Central memory CD8-positive, alpha-beta T cell (primary cell): ENCODE data around the gene EFCAB5.
"Not testable (repeated sequence)": the region's sequence is repeated elsewhere in the genome, so short reads cannot be mapped to it uniquely, and the experiment has no call there.

Experiments
- ATAC-seq: fragments of 150-1000 bp; cut with Tn5 transposase; replicated peaks from 2 replicates; pipeline ENCODE4 v1.10.0; 2022; ENCODE audit warnings: mild to moderate bottlenecking, moderate FRiP score, moderate number of reproducible peaks; ENCODE audit not compliant: poor library complexity, severe bottlenecking; ENCODE audit errors: extremely low read depth
- DNase-seq, 2 donors: peaks; one replicate each; pipeline ENCODE4 v3.0.0; 2021; ENCODE audit warnings: low spot score in 2 of 2
- H3K27ac Mint-ChIP-seq: one replicate; pipeline ENCODE4 v1.8.0; 2022; ENCODE audit warnings: low read depth, mild to moderate bottlenecking, moderate library complexity, mixed read lengths
- H3K27me3 Mint-ChIP-seq: one replicate; pipeline ENCODE4 v1.8.0; 2022; ENCODE audit warnings: mixed read lengths
- H3K36me3 Mint-ChIP-seq: one replicate; pipeline ENCODE4 v1.8.0; 2022; ENCODE audit warnings: mild to moderate bottlenecking, moderate library complexity, mixed read lengths; ENCODE audit not compliant: insufficient read depth
- H3K4me1 Mint-ChIP-seq: one replicate; pipeline ENCODE4 v1.8.0; 2022; ENCODE audit warnings: mixed read lengths
- H3K4me3 Mint-ChIP-seq: one replicate; pipeline ENCODE4 v1.8.0; 2022; ENCODE audit warnings: mild to moderate bottlenecking, moderate library complexity, mixed read lengths
- H3K9me3 Mint-ChIP-seq: one replicate; pipeline ENCODE4 v1.8.0; 2022; ENCODE audit warnings: mixed read lengths

The EFCAB5 gene

GRCh38 chr17:30062372-30062771 lies 120.9 kb downstream of the EFCAB5 start:
- Mint-ChIP-seq H3K4me1 (no peaks in the 10 kb centered on the region), H3K27me3 (peaks cover 80% of the 10 kb centered on the region), H3K27ac (no peak overlapping the region), H3K36me3 (no peaks in the 10 kb centered on the region), H3K4me3 (no peak overlapping the region), H3K9me3 (peaks cover 22% of the 10 kb centered on the region)
- no peak for DNase-seq
- no peak for ATAC-seq

DNA sequence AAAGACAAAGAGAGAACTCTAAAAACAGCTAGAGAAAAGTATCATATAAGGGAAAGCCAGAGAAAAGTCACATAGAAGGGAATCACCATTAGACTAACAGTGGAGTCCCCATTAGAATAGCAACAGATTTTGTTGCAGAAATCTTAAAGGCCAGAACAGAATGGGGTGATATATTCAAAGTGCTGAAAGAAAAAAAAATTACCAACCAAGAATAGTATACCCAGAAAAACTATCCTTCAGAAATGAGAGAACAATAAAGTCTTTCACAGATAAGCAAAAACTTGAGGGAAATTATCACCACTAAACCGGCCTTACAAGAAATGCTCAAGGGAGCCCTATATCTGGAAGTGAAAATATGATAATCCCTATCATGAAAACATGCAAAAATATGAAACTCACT lies 123.3 kb downstream of the EFCAB5 start:
- Mint-ChIP-seq H3K9me3 (peaks cover 22% of the 10 kb centered on the region), H3K27ac (no peak overlapping the region), H3K4me3 (no peak overlapping the region), H3K4me1 (no peaks in the 10 kb centered on the region), H3K27me3 (peaks cover 96% of the 10 kb centered on the region), H3K36me3 (no peaks in the 10 kb centered on the region)
- ATAC-seq (no peak), DNase-seq (no peak)

GRCh38 chr17:30068465-30068864 lies 127.0 kb downstream of the EFCAB5 start:
- no peak overlapping the region for H3K4me3 Mint-ChIP-seq
- no peaks in the 10 kb centered on the region for H3K36me3 Mint-ChIP-seq
- H3K27me3 Mint-ChIP-seq: peaks cover 62% of the 10 kb centered on the region
- H3K27ac Mint-ChIP-seq: no peak overlapping the region
- DNase-seq (no peak), ATAC-seq (no peak)
- H3K4me1 Mint-ChIP-seq: no peaks in the 10 kb centered on the region
- peaks cover 22% of the 10 kb centered on the region for H3K9me3 Mint-ChIP-seq

- Mint-ChIP-seq H3K36me3 (no peaks in the 10 kb centered on the region), H3K27me3 (peaks cover 39% of the 10 kb centered on the region), H3K4me1 (no peaks in the 10 kb centered on the region), H3K27ac (no peak overlapping the region), H3K4me3 (no peak overlapping the region), H3K9me3 (no peaks in the 10 kb centered on the region)
- ATAC-seq (no peak), DNase-seq (no peak)
These were observed 132.8 kb downstream of the EFCAB5 start for GRCh38 chr17:30074254-30074653.

DNA sequence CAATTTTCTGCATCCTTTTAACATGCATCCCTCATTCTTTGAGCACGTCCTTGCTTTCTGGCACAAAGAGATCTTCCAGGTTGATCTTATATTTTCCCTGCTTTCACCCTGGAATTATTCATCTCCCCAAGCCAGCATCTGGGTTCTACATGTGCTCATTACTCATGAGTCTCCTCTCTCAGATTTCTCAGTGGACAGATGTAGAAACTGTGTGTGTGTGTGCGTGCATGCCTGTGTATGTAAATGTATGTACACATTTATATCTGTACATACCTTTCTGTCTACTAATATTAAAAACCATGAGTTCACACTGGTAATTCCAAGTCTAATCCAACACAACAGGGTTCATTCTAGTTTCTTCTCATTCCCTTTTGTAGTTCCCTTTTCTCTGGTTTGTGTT lies 133.3 kb downstream of the EFCAB5 start:
- Mint-ChIP-seq H3K27me3 (peaks cover 35% of the 10 kb centered on the region), H3K9me3 (no peaks in the 10 kb centered on the region), H3K36me3 (no peaks in the 10 kb centered on the region), H3K4me1 (no peaks in the 10 kb centered on the region), H3K4me3 (no peak overlapping the region), H3K27ac (no peak overlapping the region)
- no peak for ATAC-seq
- no peak for DNase-seq

GRCh38 chr17:30082773-30083172 lies 141.3 kb downstream of the EFCAB5 start:
- Mint-ChIP-seq H3K27ac (no peak overlapping the region), H3K4me3 (no peak overlapping the region), H3K27me3 (peaks cover 53% of the 10 kb centered on the region), H3K36me3 (no peaks in the 10 kb centered on the region), H3K4me1 (no peaks in the 10 kb centered on the region), H3K9me3 (no peaks in the 10 kb centered on the region)
- DNase-seq (no peak), ATAC-seq (no peak)

DNA sequence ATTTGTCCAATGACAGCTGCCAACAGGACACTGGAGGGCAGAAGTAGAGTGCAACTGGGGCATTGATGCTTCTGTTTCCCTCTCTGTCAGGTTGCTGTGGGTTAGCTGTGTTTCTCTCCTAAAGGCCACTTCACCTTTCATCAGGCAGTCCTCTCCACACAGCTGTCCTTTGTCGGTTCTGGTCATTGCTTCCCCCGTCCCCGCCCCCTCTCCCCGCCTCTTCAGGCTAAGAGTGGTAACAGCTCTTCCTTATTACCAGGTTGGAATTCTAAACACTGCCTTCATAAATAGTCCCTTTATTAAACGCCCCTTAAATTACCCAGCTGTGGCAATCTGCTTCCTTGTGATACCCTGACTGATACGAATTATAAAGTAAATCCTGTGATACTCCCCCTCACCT lies 143.4 kb downstream of the EFCAB5 start:
- Mint-ChIP-seq H3K27ac (no peak overlapping the region), H3K27me3 (peaks cover 60% of the 10 kb centered on the region), H3K4me3 (no peak overlapping the region), H3K36me3 (no peaks in the 10 kb centered on the region), H3K9me3 (no peaks in the 10 kb centered on the region), H3K4me1 (no peaks in the 10 kb centered on the region)
- no peak for DNase-seq
- no peak for ATAC-seq

GRCh38 chr17:30086896-30087295 lies 145.5 kb downstream of the EFCAB5 start:
- H3K4me3 Mint-ChIP-seq: no peak overlapping the region
- H3K9me3 Mint-ChIP-seq: no peaks in the 10 kb centered on the region
- no peaks in the 10 kb centered on the region for H3K4me1 Mint-ChIP-seq
- no peak for ATAC-seq
- peaks cover 70% of the 10 kb centered on the region for H3K27me3 Mint-ChIP-seq
- no peak overlapping the region for H3K27ac Mint-ChIP-seq
- no peaks in the 10 kb centered on the region for H3K36me3 Mint-ChIP-seq
- DNase-seq: no peak

DNA sequence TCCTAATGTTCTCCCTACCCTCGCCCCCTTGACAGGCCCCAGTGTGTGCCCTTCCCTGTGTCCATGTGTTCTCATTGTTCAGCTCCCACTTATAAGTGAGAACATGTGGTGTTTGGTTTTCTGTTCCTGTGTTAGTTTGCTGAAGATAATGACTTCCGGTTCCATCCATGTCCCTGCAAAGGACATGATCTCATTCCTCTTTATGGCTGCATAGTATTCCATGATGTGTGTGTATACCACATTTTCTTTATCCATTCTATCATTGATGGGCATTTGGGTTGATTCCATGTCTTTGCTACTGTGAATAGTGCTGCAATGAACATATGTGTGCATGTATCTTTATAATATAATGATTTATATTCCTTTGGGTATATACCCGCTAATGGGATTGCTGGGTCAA lies 146.0 kb downstream of the EFCAB5 start:
- H3K4me1 Mint-ChIP-seq, DNase-seq, H3K36me3 Mint-ChIP-seq, ATAC-seq, H3K9me3 Mint-ChIP-seq, H3K4me3 Mint-ChIP-seq, H3K27ac Mint-ChIP-seq: not testable (repeated sequence)
- H3K27me3 Mint-ChIP-seq: peaks cover 70% of the 10 kb centered on the region

GRCh38 chr17:30091121-30091670 lies 149.8 kb downstream of the EFCAB5 start:
- Mint-ChIP-seq H3K4me1 (peaks cover 8% of the 10 kb centered on the region), H3K4me3 (no peak overlapping the region), H3K27ac (no peak overlapping the region), H3K9me3 (no peaks in the 10 kb centered on the region), H3K36me3 (peaks cover 3% of the 10 kb centered on the region), H3K27me3 (peaks cover 68% of the 10 kb centered on the region)
- ATAC-seq (no peak), DNase-seq (no peak)

- no peak overlapping the region for H3K27ac Mint-ChIP-seq
- H3K36me3 Mint-ChIP-seq: peaks cover 3% of the 10 kb centered on the region
- no peak for DNase-seq
These were observed 150.3 kb downstream of the EFCAB5 start for GRCh38 chr17:30091771-30092170.

DNA sequence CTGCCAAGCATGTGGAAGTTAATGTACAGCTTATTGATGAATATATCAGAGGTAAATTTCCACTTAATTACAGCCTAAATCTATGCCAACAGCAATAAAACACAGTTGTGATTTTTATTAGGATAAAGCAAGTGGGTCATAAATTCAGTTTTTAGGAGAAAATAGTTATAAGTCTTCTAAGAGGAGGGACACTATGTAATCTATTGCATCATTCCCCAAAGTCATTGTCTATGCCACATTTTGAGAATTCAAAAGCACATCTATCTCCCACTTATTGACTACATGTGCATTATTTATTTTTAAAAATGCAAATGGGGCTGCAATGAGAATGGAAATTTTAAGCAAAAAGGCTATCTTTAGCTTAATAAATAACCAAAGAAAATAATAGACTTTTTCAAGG lies 151.5 kb downstream of the EFCAB5 start:
- DNase-seq (no peak), ATAC-seq (no peak)
- Mint-ChIP-seq H3K36me3 (peaks cover 3% of the 10 kb centered on the region), H3K4me1 (peaks cover 8% of the 10 kb centered on the region), H3K9me3 (no peaks in the 10 kb centered on the region), H3K27ac (no peak overlapping the region), H3K4me3 (no peak overlapping the region), H3K27me3 (peaks cover 51% of the 10 kb centered on the region)

More at GRCh38 chr17:30091771-30092170, 150.3 kb downstream of the EFCAB5 start:
- H3K4me3 Mint-ChIP-seq: no peak overlapping the region
- H3K9me3 Mint-ChIP-seq: no peaks in the 10 kb centered on the region
- H3K4me1 Mint-ChIP-seq: peaks cover 8% of the 10 kb centered on the region
- ATAC-seq: no peak
- H3K27me3 Mint-ChIP-seq: peaks cover 62% of the 10 kb centered on the region

DNA sequence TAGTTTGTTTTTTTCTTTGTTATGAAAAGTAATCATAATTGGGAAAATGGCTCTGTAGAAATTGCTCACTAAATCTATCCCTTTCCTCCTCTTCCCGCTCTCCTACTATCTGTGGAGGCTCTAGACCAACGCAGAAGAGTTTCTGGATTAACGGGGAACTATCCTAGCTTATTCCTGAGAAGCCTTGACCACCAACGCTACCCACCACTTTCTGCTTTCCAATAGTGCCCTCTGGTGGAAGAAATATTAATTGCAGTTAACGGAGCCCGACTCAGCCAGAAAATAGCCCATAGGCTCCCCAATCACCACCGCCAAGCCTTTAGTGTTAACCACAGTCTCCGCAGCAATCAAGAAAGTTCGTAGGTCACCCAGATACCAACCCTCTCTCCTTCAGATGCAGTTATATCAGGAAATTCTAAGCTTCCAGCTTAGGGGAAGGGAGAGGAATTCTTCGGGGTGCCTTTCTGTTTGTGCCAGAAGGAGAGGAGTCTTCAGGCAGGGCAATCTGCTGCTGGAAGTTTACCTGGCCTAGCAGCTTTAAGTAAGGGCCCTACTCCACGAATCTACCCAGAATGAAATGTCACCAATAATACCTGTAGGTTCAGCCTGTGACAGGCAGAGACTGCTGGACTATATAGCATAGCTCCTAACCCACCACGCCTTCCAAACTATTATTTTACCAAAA lies 152.2 kb downstream of the EFCAB5 start:
- Mint-ChIP-seq H3K27me3 (peaks cover 55% of the 10 kb centered on the region), H3K27ac (no peak overlapping the region), H3K4me3 (no peak overlapping the region), H3K9me3 (no peaks in the 10 kb centered on the region), H3K36me3 (peaks cover 3% of the 10 kb centered on the region), H3K4me1 (peaks cover 8% of the 10 kb centered on the region)
- ATAC-seq (no peak), DNase-seq (peak in 1 of 2 donors; percentile 30)
